Keratinocyte (primary cell): ENCODE results near the gene TXK. TPM values are rescaled to one million over a fixed set of nuclear protein-coding genes. Genes with fewer than 3 reads are reported as not detected.

Source experiments
- DNase-seq: peaks from one replicate; pipeline ENCODE4 v3.0.0-alpha.2; 2011; ENCODE audit warnings: low read depth, missing footprints, low spot score
- FAIRE-seq: peaks from 2 replicates; lab custom pipeline; 2011; peaks lifted over from hg19 to GRCh38; lab: Jason Lieb, UNC
- H2AFZ ChIP-seq: 2 replicates; pipeline ENCODE4 v1.6.0; 2012; ENCODE audit warnings: low read length, control low read depth, inconsistent platforms; ENCODE audit not compliant: control insufficient read depth
- H3K27ac ChIP-seq: 2 replicates; pipeline ENCODE4 v1.5.1; 2011; ENCODE audit warnings: low read length; ENCODE audit not compliant: control insufficient read depth, insufficient read depth
- H3K27me3 ChIP-seq: 3 replicates; pipeline ENCODE4 v1.6.0; 2011; ENCODE audit warnings: low read length; ENCODE audit not compliant: control insufficient read depth, insufficient read depth; ENCODE audit errors: extremely low read depth
- H3K36me3 ChIP-seq, 2 experiments: 2 replicates in 1 of 2; 3 replicates in 1 of 2; pipeline ENCODE4 v1.5.1; 2011; ENCODE audit warnings: low read length in 2 of 2, mild to moderate bottlenecking in 1 of 2; ENCODE audit not compliant: control insufficient read depth in 2 of 2, insufficient read depth in 2 of 2; ENCODE audit errors: extremely low read depth in 1 of 2
- H3K4me1 ChIP-seq: 3 replicates; pipeline ENCODE4 v1.5.1; 2011; ENCODE audit warnings: low read length; ENCODE audit not compliant: control insufficient read depth, insufficient read depth; ENCODE audit errors: extremely low read depth
- H3K4me2 ChIP-seq: 3 replicates; pipeline ENCODE4 v1.6.0; 2011; ENCODE audit warnings: low read depth, low read length; ENCODE audit not compliant: control insufficient read depth, insufficient read depth; ENCODE audit errors: extremely low read depth
- H3K4me3 ChIP-seq, 3 experiments: fragments of 200-600 bp in 1 of 3; sonication (generic) in 1 of 3; 2 replicates in 2 of 3; 3 replicates in 1 of 3; pipeline ENCODE4 v1.5.1; 2011 to 2016; ENCODE audit warnings: low read length in 3 of 3, mild to moderate bottlenecking in 3 of 3, control low read depth in 2 of 3, inconsistent platforms in 1 of 3, low read depth in 1 of 3, mixed read lengths in 1 of 3, mixed run types in 1 of 3, moderate library complexity in 1 of 3; ENCODE audit not compliant: control insufficient read depth in 2 of 3, insufficient read depth in 2 of 3; ENCODE audit errors: extremely low read depth in 1 of 3
- H3K79me2 ChIP-seq: 2 replicates; pipeline ENCODE4 v1.6.0; 2012; ENCODE audit warnings: low read length; ENCODE audit not compliant: control insufficient read depth, insufficient read depth
- H3K9ac ChIP-seq: 3 replicates; pipeline ENCODE4 v1.6.0; 2011; ENCODE audit warnings: low read length; ENCODE audit not compliant: control insufficient read depth, insufficient read depth; ENCODE audit errors: extremely low read depth
- H3K9me1 ChIP-seq: 3 replicates; pipeline ENCODE4 v1.6.0; 2011; ENCODE audit warnings: low read length; ENCODE audit not compliant: control insufficient read depth, insufficient read depth; ENCODE audit errors: extremely low read depth
- H3K9me3 ChIP-seq: 2 replicates; pipeline ENCODE4 v1.5.1; 2012; ENCODE audit warnings: low read depth, low read length; ENCODE audit not compliant: control insufficient read depth
- H4K20me1 ChIP-seq: 3 replicates; pipeline ENCODE4 v1.6.0; 2011; ENCODE audit warnings: low read length; ENCODE audit not compliant: control insufficient read depth, insufficient read depth; ENCODE audit errors: extremely low read depth
- CTCF ChIP-seq, 3 experiments: IDR thresholded peaks in 1 of 3; conservative IDR thresholded peaks in 1 of 3; optimal IDR thresholded peaks in 1 of 3; 2 replicates in 2 of 3; 3 replicates in 1 of 3; pipeline versions ENCODE3 to v1.5.1; 2011; ENCODE audit warnings: low read length in 3 of 3, mild to moderate bottlenecking in 3 of 3, moderate library complexity in 2 of 3, control low read depth in 1 of 3, inconsistent platforms in 1 of 3; ENCODE audit not compliant: insufficient read depth in 2 of 3; ENCODE audit errors: extremely low read depth in 1 of 3
- EZH2 ChIP-seq: IDR thresholded peaks from one replicate; pipeline ENCODE4 v1.6.1; 2012; ENCODE audit warnings: inconsistent platforms, mild to moderate bottlenecking, low read length, moderate library complexity
- dilution Hi-C: fragments of 300-500 bp; cut with MboI; formaldehyde crosslinking; loops from one replicate; pipeline ENCODE4 v1.7.0; 2020; ENCODE audit warnings: low sequenced_read_pairs; ENCODE audit not compliant: extremely low pct_ligation_motif_present
- polyA plus RNA-seq, 5 experiments: library from polyadenylated mRNA; depleted of rRNA in 3 of 5; stranded (reverse) in 3 of 5; stranded (forward) in 1 of 5; unstranded in 1 of 5; fragments of >200 nt; gene quantifications; 1 replicate in 1 of 5; 2 replicates in 3 of 5; 3 replicates in 1 of 5; pipeline versions ENCODE4 v1.2.1 to v1.2.3, GENCODE V29; 2011 to 2012; ENCODE audit warnings: missing spikeins in 2 of 5, low read depth in 1 of 5, low replicate concordance in 1 of 5

Gene TXK
- polyA plus RNA-seq, 1 donor (not counting 4 experiments of a cell fraction or from before 2014, with no cell fraction given): 0.12 TPM

DNA sequence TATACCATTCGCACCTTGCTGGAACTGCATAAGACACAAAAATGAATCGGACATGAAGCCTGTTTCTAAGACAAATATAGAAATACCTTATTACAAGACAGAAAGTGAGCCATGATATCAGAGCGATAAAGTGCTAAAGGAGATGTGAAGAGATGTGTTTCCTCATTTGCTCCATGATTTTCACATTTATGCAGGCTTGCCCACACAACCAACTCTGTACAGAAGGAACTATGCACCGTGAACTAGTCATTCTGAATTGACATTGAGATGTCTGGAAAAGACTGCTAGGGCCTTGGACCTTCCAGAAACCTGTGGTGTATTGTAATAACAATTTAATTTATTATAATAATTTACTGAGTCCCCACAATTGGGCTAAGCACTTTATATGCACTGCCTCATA lies 38.6 kb upstream of the TXK start:
- Histone ChIP-seq H2AFZ (no peak overlapping the region), H3K9me3 (no peaks in the 10 kb centered on the region), H3K36me3 (no peaks in the 10 kb centered on the region), H3K9me1 (no peaks in the 10 kb centered on the region), H3K27me3 (no peaks in the 10 kb centered on the region), H3K4me2 (no peak overlapping the region), H3K27ac (no peak overlapping the region), H4K20me1 (no peaks in the 10 kb centered on the region), H3K4me1 (peaks cover 12% of the 10 kb centered on the region), H3K79me2 (no peaks in the 10 kb centered on the region), H3K4me3 (no peak overlapping the region), H3K9ac (no peak overlapping the region)
- TF ChIP-seq EZH2 (no peak), CTCF (optimal IDR thresholded peaks at IDR 0.05 in 1 of 3, IDR thresholded peaks at IDR 0.05 in 1 of 3, conservative IDR thresholded peaks at IDR 0.05 in 1 of 3; ENCODE audit: extremely low read depth in 1 of 3, insufficient read depth in 2 of 3, low read length in 3 of 3) (no peak)
- dilution Hi-C loops: no loop called here
- no peak for DNase-seq
- peak; percentile 77 for FAIRE-seq

DNA sequence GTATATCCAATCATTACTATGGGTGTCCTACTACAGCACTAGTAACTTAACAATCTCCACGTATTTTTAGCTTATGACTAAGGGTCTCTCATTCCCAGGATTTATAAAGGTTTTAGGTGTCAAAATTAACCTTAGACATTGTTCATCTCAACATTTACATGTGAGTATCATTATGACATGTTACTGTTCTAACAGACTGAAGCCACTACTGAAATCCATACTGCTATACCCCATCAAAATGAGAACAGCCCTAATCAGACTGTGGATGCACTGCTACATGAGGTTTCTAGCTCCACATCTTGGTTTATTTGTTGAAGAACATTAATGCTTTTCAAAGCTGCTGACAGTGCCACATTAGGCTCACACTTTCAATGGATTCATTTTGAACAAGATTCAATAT lies 35.6 kb upstream of the TXK start:
- Histone ChIP-seq H3K27me3 (no peaks in the 10 kb centered on the region), H3K4me1 (peaks cover 12% of the 10 kb centered on the region), H3K9me1 (no peaks in the 10 kb centered on the region), H3K27ac (no peak overlapping the region), H4K20me1 (no peaks in the 10 kb centered on the region), H2AFZ (no peak overlapping the region), H3K9ac (no peak overlapping the region), H3K4me2 (no peak overlapping the region), H3K4me3 (no peak overlapping the region), H3K79me2 (no peaks in the 10 kb centered on the region), H3K9me3 (no peaks in the 10 kb centered on the region), H3K36me3 (no peaks in the 10 kb centered on the region)
- FAIRE-seq (no peak), DNase-seq (no peak)
- dilution Hi-C loops: no loop called here
- no peak for TF ChIP-seq EZH2
- no peak for TF ChIP-seq CTCF (optimal IDR thresholded peaks at IDR 0.05 in 1 of 3, IDR thresholded peaks at IDR 0.05 in 1 of 3, conservative IDR thresholded peaks at IDR 0.05 in 1 of 3; ENCODE audit: extremely low read depth in 1 of 3, insufficient read depth in 2 of 3, low read length in 3 of 3)
